GM19238 (cell line): ENCODE data around the gene WRAP73.

ENCODE experiments used
- DNase-seq: peaks from one replicate; pipeline ENCODE4 v3.0.0; 2011; ENCODE audit warnings: low spot score; ENCODE audit not compliant: insufficient read length

WRAP73 gene

DNA sequence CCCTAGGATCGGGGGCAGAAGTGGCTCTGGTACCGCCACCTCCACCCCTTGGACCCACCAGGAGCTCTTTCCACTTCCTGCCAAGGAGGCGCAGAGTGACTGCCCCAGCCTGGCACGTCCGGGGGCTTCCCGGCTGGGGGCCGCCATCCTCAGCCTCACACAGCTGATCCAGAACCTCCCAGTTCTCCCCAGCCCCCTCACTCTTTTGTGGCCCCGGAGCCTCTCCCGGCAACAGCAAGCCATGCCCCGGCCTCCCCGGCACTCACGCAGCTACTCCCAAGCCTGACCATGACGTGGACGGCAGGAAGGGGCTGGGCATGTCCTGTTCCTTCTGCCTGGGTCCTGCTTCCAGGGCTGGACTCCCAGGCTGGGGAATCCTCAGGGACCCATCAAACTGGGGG is 19.5 kb upstream of the WRAP73 start:
- DNase-seq = no peak

DNA sequence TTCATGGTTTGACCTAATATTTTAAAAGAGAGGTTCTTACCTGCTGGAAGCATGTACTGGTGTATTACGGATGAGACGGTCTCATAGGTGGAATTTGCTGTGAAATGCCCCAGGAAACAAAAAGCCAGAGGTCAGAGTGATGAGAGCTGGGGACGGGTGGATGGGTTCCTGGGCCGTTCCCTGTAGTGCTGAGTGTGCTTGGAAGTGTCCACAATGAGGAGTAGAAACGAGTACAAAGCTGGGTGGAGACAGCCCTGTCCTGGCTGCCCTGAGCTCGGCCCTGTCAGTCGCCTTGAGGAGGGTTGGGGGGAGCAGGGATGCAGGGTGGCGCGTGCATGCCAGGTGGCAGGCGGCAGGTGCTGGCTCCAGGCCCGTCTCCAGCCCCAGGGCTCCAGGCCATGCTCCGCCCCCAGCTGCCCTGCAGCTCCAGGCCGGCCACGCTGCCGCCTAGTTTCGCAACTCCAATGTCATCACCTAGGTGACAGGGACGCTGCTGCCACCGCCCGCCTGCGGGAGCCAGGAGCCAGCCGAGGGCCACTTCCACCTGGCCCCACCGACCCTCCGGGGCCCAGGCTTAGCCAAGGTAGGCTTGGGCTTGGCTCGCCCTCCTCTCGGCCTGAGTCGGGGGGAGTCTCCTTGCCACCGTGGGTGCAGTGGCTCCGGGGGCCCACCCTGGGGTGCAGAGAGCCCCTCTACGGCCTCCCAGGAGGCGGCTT is 18.8 kb upstream of the WRAP73 start:
- DNase-seq = no peak

DNA sequence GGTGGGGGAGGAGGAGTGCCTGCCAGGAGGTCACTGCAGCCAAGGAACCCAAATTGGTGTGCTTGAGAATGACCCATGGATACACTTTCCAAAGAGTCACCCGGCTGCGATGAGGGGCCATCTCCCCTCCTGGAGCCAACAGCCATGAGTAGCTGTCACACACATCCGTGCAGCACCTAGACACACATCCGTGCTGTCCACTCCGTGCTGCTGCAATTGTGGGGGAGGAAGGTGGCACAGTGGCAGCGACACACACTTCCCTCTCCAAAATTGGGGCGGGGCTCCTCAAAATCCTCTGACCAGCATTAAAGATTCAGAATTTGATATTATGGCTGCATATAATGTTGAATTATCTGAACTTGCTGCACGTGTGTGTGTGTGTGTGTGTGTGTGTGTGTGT is 18.2 kb upstream of the WRAP73 start:
- no peak for DNase-seq

DNA sequence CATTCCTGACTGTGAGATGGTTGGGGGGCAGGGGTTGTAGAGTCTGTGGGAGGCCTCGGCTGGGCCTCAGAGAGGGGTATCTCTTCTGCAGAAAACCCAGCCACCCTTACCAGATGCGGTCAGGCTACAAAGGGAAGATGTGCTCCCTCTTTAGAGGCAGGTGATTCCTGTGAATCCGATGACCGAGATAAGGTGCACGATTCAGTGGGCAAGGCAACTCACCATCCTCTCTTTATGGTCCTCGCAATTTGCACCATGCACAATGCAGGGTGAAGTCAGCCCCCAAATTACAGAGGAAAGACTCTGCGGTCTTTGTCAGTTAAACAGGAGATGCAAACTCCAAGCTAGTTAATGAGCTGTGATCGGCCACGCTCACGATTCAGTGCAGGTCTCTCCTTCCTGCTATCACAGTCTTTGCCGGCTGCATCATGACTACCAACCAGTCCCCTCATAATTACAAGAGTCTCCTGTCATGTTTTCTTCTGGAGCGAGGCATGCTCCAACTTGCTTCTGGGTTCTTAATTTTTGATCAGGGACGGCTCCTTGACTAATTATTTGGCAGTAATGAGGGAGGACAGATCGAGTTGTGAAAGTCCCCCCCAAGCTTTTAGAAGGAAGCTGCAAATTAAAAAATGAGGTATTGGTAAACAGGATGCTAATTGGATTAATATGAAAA is 14.9 kb upstream of the WRAP73 start:
- no peak for DNase-seq

DNA sequence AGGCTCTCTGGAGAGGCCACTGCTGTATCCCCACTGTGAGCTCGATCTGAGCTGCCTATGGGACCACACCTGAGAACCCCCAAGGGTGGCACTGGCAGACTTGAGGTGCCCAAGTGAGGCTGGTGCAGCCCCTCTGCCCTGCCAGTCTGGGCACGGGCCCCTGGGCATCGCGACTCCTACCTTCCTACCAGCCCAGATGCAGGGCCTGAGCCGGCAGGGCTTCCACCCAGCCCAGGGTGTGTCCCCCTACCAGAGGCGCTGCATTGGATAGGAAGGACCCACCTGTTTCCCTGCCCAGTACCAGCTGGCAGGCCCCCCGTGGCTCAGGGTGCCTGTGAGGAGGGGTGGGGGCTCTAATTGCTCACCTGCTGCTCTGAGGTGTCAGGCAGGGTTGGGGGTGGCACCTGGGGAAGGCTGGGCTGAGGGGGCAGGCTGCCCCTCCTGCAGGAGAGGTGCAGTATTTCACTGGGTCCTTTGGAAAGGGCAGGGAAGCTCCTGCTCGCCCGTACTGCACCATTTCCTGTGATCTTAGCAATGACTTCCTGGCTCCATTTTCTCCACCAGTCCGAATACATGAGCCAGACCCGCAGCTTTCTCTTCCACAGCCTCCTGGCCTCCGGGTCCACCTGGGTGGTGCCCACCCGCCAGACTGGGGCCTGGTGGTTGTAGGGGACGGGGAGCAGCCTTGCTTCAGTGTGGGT is 14.2 kb upstream of the WRAP73 start:
- DNase-seq = no peak

DNA sequence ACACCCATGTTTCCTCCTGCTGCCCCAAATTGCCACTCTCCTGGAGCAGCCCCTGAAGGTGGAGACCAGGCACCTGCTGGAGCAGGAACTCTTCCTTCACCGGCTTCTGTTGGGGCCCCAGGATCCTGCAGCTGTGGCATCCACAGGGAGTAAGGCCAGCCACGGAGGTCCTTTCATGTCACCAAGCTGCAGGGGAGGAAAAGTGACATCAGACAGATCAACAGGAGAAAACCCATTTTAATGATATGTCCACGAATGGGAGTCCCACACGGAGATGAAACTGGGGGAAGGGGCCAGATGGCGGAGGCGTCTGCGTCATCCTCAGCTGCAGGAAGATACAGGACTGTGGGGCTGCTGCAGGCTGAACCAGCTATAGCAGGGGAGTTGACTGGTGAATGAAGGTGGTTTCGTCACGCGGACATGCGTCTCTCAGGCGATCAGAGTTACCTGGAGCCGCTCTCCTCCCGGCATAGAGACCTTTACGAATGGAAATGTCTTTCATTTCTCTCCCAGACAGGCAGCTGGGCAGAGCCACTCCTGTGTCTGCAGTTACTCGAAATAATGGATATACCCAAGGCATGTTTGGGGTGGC is 12.3 kb upstream of the WRAP73 start:
- DNase-seq = no peak

DNA sequence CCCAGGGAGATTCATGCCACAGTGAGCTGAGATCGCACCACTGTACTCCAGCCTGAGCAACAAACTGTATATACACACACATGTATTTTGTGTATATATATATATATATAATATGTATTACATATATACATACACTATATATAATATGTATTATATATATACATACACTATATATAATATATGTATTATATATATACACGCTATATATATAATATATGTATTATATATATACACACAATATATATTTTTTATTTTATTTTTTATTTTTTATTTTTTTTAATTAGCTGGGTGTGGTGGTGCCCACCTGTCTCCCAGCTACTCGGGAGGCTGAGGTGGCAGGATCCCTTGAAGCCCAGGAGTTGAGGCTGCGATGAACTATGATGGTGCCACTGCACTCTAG is 11.7 kb upstream of the WRAP73 start:
- DNase-seq = no peak

DNA sequence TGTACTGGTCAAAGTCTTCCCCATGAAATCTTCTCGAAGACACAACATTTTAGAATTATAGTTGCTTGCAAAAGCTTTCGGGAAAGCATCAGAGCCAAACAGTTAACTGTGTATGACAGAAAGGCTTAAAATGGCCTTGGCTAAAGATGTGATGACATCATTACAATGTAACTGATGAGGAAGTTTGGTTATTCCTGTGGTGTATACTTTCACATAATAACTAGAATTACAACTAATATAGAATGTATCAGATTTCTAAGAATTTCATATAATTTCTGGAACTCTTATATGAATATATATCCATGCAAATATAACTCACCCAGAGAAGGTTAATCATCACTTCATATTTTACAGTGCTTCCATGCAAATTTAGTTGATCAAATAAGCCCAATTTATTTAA is 10.8 kb upstream of the WRAP73 start:
- no peak for DNase-seq

DNA sequence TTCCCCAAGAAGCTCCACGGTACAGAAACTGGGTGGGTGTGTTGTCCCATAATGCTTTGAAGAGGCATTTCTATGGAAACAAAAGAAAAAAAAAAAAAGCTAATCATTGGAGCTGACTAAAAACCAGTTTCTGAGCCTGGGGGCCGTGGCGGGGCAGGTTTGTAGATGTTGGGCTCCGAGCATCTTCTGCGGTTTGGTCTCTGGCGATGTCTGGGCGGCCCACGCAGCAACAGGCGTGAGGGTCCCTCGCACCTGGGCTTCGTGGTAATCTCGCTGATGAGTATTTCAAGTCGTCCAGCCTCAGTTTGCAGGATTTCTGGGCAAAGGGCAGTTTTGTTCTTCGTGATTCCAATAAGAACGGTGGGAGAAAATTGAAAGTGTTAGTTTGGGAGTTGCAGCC is 9.2 kb upstream of the WRAP73 start:
- DNase-seq = no peak

DNA sequence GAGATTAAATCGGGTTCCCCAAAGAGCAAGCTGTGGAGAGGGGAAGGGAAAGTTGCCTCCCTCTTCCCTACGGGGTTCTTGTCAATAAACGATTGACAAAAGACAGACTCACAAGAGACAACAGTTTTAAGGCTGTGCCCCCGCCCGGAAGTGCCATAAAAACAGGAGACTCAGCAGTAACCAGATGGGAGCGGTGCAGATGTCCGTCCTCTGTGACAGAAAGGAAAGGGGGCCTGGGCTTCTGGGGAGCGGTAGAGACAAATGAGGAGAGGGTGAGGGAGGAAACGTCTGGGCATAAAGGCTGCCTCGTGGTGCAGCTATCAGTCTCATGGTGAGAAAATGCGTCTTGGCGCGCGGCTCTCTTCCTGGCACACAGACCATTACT is 8.3 kb upstream of the WRAP73 start:
- DNase-seq = no peak

DNA sequence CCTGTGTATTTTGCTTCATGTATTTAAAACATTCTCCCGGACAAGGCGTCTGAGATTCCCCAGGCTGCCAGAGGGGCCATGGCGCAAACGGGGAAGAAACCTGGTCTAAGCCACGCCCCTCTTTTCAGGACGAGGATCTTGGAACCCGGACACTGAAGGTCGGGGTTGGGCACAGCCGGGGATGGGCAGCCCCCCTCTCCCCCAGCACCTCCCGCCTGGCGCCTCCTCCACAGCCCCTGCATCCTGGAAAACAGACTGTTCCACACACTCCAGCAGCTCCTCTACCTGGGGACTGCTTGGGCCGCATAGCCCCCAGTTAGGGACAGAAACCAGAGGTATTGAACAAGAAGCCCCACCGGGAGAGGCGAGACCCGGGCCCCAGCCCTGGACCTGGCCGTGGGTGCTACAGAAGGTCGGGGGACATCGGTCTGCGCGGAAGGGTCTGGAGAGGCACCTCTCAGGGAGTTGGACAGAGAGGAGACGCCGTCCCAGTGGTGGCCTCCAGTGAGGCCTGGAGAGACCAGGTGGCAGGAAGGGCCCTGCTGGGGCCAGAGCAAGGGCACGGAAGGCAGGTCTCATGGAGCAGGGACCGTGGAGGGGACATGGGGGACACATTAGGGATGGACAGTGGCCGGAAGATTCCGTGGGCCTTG is 7.8 kb upstream of the WRAP73 start:
- DNase-seq = no peak

DNA sequence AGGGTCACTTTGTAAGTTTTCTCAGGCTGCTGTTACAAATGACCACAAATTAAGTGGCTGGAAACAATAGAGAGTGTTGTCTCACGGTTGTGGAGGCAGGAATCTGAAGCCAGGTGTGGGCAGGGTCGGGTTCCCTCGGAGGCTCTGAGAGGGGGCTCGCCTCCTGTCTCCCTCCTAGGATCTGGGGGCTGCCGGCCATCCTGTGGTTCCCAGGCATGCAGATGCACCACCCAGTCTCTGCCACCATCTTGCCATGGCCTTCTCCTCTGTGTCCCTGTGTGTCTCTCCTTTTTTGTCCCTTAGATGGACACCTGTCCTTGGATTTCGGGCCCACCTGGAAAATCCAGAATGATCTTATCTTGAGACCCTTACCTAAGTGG is 7.2 kb upstream of the WRAP73 start:
- no peak for DNase-seq

DNA sequence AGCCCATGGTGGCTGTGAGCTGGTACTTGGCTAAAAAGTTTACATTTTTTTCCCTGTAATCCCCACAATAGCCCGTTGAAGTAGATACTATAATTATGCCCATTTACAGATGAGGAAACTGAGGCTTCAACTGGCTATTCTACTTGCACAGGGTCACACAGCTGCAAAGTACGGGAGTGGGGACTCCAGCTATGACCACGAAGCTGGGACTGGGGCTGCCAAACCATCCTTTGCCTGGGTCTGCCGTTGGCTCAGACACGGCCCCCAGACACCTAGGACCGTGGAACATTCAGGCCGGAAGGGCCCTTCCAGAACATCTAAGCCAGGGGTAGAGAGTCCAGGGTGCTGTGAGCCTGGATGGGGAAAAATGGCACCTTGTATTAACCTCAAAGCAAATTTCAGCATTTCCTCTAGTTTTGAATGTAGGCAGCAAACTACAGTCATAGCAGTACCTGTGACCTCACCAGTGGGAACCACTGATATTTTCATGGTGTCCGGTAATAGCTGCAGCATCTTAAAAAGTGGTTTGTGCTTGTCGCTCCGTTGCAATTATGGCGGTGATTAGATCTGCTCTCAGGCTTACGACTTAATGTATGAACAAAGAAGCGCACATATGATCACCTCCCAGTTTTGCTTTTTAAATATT is 6.7 kb upstream of the WRAP73 start:
- peak; percentile 74 for DNase-seq

DNA sequence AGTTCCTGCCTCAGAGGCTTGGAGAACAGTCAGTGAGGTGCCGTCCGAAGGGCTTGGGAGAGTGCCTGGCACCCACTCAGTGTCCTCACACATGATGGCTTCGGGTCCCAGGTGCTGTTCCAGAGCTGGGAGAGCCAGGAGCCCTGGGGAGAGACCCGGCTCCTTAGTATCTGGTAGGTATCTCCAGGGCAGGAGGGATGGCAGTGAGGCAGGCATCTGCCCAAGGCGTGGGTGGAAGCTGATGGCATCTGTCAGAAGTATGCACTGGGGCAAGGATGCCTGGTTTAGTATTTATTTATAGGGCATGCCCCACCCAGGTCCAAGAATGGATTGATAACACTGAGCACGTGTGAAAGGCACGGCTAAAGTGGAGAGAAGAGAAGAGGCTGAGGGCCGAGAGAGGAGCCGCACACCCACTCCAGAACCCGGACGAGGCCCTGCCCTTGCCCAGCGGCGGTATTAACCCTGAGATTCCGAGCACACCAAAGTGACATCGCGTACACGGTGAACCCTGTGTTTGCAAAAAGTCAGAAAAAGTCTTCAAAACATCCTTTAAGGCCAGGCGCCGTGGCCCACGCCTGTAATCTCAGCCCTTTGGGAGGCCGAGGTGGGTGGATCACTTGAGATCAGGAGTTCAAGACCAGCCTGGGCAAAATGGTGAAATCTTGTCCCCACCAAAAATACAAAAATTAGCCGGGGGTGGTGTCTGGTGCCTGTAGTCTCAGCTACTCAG is 4.8 kb upstream of the WRAP73 start:
- DNase-seq = no peak

DNA sequence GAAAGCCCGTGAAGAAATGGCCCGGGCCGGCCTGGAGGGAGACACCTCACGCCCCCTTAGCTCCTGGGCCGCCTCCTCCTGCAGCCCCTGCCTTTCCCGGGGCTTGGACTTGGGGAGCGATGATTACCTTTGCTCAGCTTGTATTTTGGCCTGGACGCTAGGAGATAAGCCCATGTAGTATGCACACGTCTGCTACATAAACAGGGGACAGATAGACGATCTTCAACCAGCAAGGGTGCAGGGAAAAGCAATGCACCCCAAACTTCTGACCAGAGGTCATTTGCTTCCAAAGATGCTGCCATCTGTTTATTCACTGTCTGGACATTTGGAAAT is 3.3 kb upstream of the WRAP73 start:
- DNase-seq = no peak

DNA sequence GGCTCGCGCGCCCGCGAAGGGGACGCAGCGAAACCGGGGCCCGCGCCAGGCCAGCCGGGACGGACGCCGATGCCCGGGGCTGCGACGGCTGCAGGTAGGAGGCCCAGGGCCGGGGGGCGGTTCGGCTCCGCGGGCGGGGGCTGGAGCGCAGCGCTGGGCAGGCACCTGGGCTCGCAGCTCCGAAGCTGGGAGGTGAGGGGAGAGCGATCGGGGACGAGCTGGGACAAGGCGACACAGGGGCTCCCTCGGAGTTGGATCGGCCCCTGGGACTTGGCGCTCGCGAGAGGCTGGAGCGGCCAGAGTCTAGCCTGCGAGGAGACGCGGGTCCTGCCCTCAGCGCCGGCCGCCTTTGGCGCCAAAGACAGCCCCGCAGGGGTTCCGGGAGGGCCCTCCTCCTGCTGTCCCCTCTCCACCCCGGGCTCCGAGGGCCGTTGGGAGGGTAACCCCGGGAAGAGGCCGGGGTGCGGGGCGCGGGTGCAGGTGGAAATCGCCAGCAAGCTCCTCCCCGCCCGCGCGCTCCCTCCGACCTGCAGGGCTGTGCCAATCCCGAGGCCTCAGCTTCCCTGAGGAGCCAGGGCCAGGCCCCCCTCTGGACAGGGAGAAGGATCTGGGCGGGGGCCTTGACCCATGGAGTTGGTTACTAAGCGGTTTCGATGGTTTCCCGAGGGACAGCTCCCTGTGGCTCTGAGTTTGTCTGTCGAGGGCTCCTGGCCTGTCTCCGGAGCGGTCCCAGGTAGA is 2.8 kb upstream of the WRAP73 start:
- DNase-seq = no peak

DNA sequence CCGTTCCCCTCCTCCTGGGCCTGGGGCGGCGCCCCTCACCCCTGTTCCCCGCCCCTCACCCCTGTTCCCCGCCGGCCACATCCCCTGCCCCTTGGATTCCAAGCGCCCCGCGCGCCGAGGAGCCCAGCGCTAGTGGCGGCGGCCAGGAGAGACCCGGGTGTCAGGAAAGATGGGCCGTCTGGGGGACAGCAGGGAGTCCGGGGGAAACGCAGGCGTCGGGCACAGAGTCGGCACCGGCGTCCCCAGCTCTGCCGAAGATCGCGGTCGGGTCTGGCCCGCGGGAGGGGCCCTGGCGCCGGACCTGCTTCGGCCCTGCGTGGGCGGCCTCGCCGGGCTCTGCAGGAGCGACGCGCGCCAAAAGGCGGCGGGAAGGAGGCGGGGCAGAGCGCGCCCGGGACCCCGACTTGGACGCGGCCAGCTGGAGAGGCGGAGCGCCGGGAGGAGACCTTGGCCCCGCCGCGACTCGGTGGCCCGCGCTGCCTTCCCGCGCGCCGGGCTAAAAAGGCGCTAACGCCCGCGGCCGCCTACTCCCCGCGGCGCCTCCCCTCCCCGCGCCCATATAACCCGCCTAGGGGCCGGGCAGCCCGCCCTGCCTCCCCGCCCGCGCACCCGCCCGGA is 2.1 kb upstream of the WRAP73 start, which contains the start of gene TP73:
Gene TP73 (plus strand): TSS at position 587 of the 618 bp plus-strand sequence. CDS start 29,850 bp downstream, outside the sequence.
- DNase-seq = peak; percentile 42

DNA sequence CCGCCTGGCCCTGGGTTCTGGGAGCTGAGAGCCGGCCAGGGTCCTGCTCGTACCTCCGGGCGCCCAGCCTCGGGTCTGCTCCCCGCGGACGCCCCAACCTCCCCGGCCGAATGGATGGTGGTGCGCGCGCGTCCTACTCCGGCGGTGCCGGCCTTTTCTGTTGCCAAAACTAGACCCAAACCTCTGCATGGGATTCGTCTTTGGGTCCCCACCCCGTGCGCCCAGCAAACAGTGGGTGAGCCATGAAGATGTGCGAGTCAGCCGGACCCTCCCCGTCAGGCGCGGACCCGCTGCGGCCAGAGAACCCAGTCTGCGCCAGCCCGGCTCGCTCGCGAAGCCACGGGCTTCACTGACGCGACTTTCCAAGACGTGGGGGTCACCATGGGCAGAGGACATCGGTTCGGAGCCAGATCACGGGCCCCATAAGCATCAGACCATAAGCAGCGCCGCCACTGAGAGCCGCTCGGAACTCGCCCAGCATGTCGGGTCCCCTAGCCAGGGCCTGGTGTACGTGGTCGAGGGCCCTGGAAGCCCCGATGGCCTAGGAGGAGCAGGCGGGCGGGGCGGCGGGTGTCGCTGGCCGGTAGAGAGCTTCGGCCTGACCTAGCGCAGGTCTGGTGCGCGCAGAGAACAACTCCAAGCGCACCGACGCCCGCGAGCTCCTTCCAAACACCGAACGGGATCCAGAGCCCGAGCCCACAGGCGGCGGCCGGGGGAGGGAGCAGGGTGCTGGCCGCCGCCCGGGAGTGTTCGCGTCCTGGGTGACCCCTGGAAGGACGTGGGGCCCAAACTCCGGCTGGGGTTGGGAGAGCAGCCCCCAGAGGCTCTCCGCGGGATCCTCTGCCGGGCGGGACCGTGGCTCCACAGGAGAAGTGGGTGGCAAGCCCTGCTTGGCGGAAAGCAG is 1.4 kb upstream of the WRAP73 start:
- DNase-seq = no peak
